Measurements from ENCODE around the gene VARS1.
"Not testable (repeated sequence)": the region's sequence is repeated elsewhere in the genome, so short reads cannot be mapped to it uniquely, and the experiment has no call there.

Gene VARS1

GRCh38 chr6:31795616-31796298 is at the start of gene VARS1:
TSS of gene VARS1 (minus strand) at chr6:31795752. CDS start at chr6:31795217, 535 bp downstream.
- peak; percentile 60 to 72 (median 70) for DNase-seq (ENCODE audit: low read depth in 3 of 3, low spot score in 1 of 3)

- no peak for DNase-seq (ENCODE audit: low read depth in 3 of 3, low spot score in 1 of 3)
Measured at GRCh38 chr6:31844507-31844906, 49.0 kb upstream of the VARS1 start.

- no peak for DNase-seq (ENCODE audit: low read depth in 3 of 3, low spot score in 1 of 3)
Measured at GRCh38 chr6:31842053-31842452, 46.5 kb upstream of the VARS1 start.

GRCh38 chr6:31839779-31840126 is 44.2 kb upstream of the VARS1 start:
- DNase-seq (ENCODE audit: low read depth in 3 of 3, low spot score in 1 of 3) = not testable (repeated sequence)

GRCh38 chr6:31838968-31839367 is 43.4 kb upstream of the VARS1 start:
- DNase-seq (ENCODE audit: low read depth in 3 of 3, low spot score in 1 of 3) = no peak

DNA sequence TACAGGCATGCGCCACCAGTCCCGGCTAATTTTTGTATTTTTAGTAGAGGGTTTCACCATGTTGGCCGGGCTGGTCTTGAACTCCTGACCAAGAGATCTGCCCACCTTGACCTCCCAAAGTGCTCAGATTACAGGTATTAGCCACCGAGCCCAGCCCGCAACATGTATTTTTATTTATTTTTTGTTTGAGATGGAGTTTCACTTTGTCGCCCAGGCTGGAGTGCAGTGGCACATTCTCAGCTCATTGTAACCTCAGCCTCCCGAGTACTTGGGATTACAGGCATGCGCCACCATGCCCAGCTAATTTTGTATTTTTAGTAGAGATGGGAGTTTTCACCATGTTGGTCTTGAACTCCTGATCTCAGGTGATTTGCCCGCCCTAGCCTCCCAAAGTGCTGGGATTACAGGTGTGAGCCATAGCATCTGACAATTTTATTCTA is 42.6 kb upstream of the VARS1 start:
- DNase-seq (ENCODE audit: low read depth in 3 of 3, low spot score in 1 of 3) = not testable (repeated sequence)

- DNase-seq (ENCODE audit: low read depth in 3 of 3, low spot score in 1 of 3) = no peak
Measured at GRCh38 chr6:31837369-31838113, 42.0 kb upstream of the VARS1 start.

DNA sequence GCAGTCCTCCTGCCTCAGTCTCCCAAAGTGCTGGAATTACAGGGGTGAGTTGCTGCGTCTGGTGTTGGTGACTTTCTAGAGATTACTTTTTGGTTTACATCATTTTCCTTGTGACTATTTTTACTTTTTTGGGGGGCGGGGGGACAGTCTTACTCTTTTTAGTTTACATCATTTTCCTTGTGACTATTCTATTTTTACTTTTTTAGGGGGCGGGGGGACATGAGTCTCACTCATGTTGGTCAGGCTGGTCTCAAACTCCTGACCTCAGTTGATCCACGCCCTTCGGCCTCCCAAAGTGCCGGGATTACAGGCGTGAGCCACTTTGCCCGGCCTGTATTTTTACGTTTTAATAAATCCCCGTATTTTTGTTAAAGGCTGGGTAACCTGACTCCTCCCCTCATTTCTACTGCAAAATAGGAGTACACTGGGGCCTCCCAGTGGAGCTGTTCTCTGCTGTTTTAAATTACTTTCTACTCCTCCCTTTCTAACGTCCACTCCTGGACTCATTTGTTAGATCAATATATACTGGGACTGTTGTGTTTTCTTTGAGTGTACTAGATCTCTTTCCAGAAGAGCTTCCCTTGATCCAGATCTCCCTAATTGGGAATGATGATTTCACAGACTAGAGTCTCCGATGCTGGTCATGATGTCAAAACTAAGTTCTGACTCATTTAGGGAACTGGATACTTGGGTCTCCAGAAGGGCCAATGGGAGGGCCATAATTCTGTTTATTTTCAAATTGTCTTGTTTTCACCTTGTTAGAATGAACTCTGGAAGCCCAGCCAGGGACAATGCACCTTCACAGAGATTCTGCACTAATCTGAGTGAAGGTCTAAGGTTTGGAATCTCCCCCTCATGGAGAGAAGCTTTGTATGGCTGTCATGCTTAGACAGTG is 41.2 kb upstream of the VARS1 start:
- no peak for DNase-seq (ENCODE audit: low read depth in 3 of 3, low spot score in 1 of 3)

GRCh38 chr6:31836047-31836473 is 40.5 kb upstream of the VARS1 start:
- no peak for DNase-seq (ENCODE audit: low read depth in 3 of 3, low spot score in 1 of 3)

DNA sequence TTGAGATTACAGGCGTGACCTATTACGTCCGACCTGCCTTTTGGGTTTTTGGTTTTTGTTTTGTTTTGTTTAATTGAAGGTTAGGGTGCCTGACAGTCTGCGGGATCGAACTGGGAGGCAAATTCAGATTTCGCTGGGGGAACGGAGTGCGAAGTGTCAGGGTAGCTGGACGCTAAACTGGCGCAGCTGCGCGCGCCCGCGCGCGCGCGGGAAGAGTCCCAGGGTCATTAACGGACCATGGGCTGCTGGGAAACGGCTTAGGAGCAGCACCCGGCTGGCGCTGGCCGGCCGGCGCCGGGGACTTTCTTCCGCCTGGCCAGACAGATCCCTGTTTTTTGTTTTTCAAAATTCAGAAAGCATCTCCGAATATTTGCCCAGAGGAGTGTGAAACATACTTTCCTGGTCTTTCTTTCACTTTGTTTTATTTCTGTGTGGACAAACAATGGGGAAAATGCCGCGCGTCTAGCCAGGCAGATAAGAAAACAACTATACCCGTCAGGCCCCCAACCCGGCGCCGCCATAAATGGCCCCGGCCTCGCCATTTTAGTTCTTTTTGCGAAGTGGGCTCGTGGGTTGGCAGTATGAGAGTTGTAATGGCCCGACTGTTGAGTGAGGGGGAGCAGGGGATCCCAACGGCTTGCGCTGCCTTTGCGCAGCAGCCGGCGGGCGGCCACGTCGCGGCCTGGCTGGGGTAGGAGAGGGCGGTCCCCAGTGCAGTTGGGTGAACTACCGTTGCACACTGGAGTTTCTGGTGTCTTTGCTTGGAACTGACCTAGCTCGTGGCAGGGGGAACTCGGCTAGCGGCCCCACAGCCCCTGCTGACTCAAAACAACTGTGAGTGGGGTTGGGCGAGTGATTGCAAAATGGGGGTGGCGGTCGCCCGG is 39.1 kb upstream of the VARS1 start:
- DNase-seq (ENCODE audit: low read depth in 3 of 3, low spot score in 1 of 3) = peak; percentile 64 to 71 (median 65)

DNA sequence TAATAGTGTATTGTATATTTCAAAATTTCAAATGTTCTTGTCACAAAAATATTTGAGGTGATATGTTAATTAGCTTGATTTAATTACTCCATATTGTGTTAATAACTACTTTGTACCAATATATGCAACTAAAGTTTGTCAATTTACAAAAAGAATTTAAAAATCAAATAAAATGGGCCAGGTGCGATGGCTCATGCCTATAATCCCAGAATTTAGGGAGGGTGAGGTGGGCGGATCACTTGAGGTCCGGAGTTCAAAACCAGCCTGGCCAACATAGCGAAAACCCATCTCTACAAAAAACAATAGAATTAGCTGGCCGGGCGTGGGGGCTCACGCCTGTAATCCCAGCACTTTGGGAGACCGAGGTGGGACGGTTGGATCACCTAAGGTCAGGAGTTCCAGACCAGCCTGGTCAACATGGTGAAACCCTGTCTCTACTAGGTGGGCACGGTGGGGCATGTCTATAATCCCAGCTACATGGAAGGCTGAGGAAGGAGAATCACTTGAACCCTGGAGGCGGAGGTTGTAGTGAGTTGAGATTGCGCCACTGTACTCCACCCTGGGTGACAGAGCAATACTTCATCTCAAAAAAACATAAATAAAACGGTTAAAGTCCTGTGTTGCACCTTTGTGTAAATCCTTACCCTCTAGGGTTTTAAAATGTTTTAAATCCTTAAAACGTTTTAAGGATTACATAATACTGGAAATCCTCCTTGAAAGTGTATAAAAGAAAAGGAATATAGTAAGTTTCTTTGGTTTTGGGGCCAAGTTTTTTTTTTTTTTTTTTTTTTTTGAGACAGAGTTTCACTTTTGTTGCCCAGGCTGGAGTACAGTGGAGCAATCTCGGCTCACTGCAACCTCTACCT is 36.0 kb upstream of the VARS1 start:
- no peak for DNase-seq (ENCODE audit: low read depth in 3 of 3, low spot score in 1 of 3)

DNA sequence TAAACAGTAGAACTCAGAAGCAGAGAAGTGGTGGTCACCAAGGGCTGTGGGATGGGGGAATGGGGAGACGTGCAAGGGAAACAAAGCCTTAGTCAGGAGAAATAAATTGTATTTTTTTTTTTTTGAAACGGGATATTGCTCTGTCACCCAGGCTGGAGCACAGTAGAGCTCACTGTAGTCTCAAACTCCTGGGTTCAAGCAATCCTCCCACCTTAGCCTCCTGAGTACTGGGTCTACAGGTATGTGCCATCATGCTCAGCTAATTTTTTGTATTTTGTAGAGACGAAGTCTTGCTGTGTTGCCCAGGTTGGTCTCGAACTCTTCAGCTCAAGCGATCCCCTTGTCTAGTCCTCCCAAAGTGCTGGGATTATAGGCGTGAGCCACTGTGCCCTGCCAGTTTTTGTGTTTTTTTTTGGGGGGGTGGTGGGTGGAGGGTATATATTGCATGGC is 35.4 kb upstream of the VARS1 start:
- no peak for DNase-seq (ENCODE audit: low read depth in 3 of 3, low spot score in 1 of 3)

DNA sequence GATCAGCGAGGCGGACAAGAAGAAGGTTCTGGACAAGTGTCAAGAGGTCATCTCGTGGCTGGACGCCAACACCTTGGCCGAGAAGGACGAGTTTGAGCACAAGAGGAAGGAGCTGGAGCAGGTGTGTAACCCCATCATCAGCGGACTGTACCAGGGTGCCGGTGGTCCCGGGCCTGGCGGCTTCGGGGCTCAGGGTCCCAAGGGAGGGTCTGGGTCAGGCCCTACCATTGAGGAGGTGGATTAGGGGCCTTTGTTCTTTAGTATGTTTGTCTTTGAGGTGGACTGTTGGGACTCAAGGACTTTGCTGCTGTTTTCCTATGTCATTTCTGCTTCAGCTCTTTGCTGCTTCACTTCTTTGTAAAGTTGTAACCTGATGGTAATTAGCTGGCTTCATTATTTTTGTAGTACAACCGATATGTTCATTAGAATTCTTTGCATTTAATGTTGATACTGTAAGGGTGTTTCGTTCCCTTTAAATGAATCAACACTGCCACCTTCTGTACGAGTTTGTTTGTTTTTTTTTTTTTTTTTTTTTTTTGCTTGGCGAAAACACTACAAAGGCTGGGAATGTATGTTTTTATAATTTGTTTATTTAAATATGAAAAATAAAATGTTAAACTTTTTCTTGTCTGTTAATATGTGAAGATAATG is 34.2 kb upstream of the VARS1 start:
- DNase-seq (ENCODE audit: low read depth in 3 of 3, low spot score in 1 of 3) = no peak

DNA sequence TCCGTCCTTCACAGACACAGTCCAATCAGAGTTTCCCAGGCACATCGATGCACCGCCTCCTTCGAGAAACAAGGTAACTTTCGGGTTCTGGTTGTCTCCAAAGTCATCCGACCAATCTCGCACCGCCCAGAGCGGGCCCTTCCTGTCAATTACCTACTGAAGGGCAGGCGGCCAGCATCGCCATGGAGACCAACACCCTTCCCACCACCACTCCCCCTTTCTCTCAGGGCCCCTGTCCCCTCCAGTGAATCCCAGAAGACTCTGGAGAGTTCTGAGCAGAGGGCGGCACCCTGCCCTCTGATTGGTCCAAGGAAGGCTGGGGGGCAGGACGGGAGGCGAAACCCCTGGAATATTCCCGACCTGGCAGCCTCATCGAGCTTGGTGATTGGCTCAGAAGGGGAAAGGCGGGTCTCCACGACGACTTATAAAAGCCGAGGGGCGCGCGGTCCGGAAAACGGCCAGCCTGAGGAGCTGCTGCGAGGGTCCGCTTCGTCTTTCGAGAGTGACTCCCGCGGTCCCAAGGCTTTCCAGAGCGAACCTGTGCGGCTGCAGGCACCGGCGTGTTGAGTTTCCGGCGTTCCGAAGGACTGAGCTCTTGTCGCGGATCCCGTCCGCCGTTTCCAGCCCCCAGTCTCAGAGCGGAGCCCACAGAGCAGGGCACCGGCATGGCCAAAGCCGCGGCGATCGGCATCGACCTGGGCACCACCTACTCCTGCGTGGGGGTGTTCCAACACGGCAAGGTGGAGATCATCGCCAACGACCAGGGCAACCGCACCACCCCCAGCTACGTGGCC is 31.9 kb upstream of the VARS1 start, which contains the start of gene HSPA1B:
Gene HSPA1B, plus strand, starts transcription at position 453 of the 794 bp plus-strand sequence. Its CDS starts 213 bp downstream, at position 666.
- peak; percentile 66 to 78 (median 75) for DNase-seq (ENCODE audit: low read depth in 3 of 3, low spot score in 1 of 3)

DNA sequence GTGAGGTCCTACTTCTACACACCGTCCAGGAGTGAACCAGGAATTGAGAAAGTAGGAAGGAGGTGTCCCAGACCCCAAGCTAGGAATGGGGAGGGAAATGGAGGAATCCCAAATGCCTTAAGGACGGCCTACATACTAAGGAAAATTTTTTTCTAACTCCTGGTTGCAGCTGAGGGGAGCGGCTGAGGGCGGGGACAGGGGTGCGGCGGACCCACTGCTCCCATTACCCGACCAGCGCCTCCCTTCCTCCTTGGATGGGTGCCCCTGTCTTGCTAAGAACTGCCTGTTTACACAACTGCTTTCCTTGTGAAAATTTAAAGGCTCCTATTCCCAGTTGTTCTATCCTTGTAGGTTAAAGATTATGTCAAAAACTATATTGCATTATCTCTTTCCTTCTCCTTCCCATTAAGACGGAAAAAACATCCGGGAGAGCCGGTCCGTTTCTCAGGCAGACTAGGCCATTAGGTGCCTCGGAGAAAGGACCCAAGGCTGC is 31.3 kb upstream of the VARS1 start:
- DNase-seq (ENCODE audit: low read depth in 3 of 3, low spot score in 1 of 3) = no peak

DNA sequence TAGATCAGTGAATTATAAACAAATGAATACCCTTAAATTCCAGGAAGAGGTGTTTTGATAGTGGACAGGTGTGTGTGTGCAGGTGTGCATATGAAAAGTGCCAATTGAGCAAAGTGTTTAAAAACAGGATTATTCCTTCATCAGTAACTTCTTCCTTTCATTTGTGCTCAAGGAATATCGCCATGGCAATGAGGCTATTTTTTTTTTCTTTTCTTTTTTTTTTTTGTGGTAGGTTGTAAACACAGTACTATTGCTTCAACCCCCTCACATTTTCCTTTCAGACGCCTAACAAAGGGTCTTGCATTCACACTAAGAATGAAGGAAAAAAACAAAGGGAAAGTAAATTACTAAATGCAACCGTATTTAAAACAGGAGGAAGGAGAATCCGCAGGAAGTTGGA is 30.0 kb upstream of the VARS1 start:
- no peak for DNase-seq (ENCODE audit: low read depth in 3 of 3, low spot score in 1 of 3)

DNA sequence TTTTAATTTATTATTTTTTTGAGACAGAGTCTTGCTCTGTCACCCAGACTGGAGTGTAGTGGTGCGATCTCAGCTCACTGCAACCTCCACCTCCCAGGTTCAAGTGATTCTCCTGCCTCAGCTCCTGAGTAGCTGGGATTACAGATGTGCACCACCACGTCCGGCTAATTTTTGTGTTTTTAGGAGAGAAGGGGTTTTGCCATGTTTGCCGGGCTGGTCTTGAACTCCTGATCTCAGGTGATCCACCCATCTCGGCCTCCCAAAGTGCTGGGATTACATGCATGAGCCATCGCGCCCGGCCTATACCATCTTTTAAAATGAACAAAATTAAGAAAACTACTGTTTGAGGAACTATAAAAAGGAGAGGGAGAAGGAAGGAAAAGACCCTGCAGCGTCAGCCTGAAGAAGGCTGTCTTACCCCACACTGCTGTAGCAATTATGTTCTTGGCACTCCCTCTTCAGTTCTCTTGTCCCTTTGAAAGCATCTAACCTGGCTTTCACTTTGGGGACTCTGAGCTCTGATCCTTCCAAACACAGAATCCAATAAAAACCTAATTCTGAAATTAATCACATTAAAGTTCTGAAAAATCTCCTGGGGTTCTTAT is 28.1 kb upstream of the VARS1 start:
- DNase-seq (ENCODE audit: low read depth in 3 of 3, low spot score in 1 of 3) = not testable (repeated sequence)
